ENCODE results near the gene KDM5D.

GRCh38 chrY:19715226-19715625, 29.3 kb downstream of the KDM5D start:
- TF ChIP-seq CTCF (IDR thresholded peaks at IDR 0.05) (no peak), POLR2A (IDR thresholded peaks at IDR 0.05) (no peak)
